Measurements from ENCODE around the gene TRPV2.
A peak's percentile ranks its signal among the peaks of the same experiment; 100 is the strongest.

TRPV2 gene

GRCh38 chr17:16423226-16423872, 8.0 kb downstream of the TRPV2 start:
- TF ChIP-seq CTCF (IDR thresholded peaks at IDR 0.05; ENCODE audit: borderline replicate concordance, control extremely low read depth, extremely low read depth, insufficient read depth, missing control alignments), result no peak
- DNase-seq (ENCODE audit: low spot score), result no peak
- in situ Hi-C loops (cut with MboI; ENCODE audit: low sequenced_read_pairs, unreplicated experiment), result no loop called here

GRCh38 chr17:16425202-16425601, 9.8 kb downstream of the TRPV2 start:
- no peak for DNase-seq (ENCODE audit: low spot score)
- no peak for TF ChIP-seq CTCF (IDR thresholded peaks at IDR 0.05; ENCODE audit: borderline replicate concordance, control extremely low read depth, extremely low read depth, insufficient read depth, missing control alignments)
- in situ Hi-C loops (cut with MboI; ENCODE audit: low sequenced_read_pairs, unreplicated experiment), result no loop called here

- in situ Hi-C loops (cut with MboI; ENCODE audit: low sequenced_read_pairs, unreplicated experiment), result no loop called here
- no peak for DNase-seq (ENCODE audit: low spot score)
- TF ChIP-seq CTCF (IDR thresholded peaks at IDR 0.05; ENCODE audit: borderline replicate concordance, control extremely low read depth, extremely low read depth, insufficient read depth, missing control alignments), result no peak
Observed at GRCh38 chr17:16425698-16426659, 10.6 kb downstream of the TRPV2 start.

GRCh38 chr17:16427020-16427419, 11.6 kb downstream of the TRPV2 start:
- DNase-seq (ENCODE audit: low spot score), result no peak
- TF ChIP-seq CTCF (IDR thresholded peaks at IDR 0.05; ENCODE audit: borderline replicate concordance, control extremely low read depth, extremely low read depth, insufficient read depth, missing control alignments), result no peak

GRCh38 chr17:16428098-16428882, 12.9 kb downstream of the TRPV2 start:
- peak; percentile 26 for TF ChIP-seq CTCF (IDR thresholded peaks at IDR 0.05; ENCODE audit: borderline replicate concordance, control extremely low read depth, extremely low read depth, insufficient read depth, missing control alignments)
- in situ Hi-C loops (cut with MboI; ENCODE audit: low sequenced_read_pairs, unreplicated experiment), result no loop called here
- DNase-seq (ENCODE audit: low spot score), result no peak

More at GRCh38 chr17:16427020-16427419, 11.6 kb downstream of the TRPV2 start:
- in situ Hi-C loops (cut with MboI; ENCODE audit: low sequenced_read_pairs, unreplicated experiment), result no loop called here

- in situ Hi-C loops (cut with MboI; ENCODE audit: low sequenced_read_pairs, unreplicated experiment), result no loop called here
- DNase-seq (ENCODE audit: low spot score), result no peak
- no peak for TF ChIP-seq CTCF (IDR thresholded peaks at IDR 0.05; ENCODE audit: borderline replicate concordance, control extremely low read depth, extremely low read depth, insufficient read depth, missing control alignments)
Observed at GRCh38 chr17:16429083-16429482, 13.7 kb downstream of the TRPV2 start.
